Neutrophil (primary cell): ENCODE data around the gene PUM1.
A peak's percentile ranks its signal among the peaks of the same experiment; 100 is the strongest.

Experiments used
- H3K27ac ChIP-seq: fragments of 200-600 bp; sonication (generic); 2 replicates; pipeline ENCODE4 v1.5.1; 2016; ENCODE audit warnings: mild to moderate bottlenecking, moderate library complexity
- H3K27me3 ChIP-seq: fragments of 200-600 bp; sonication (generic); 2 replicates; pipeline ENCODE4 v1.6.0; 2016; ENCODE audit warnings: mild to moderate bottlenecking
- H3K36me3 ChIP-seq: fragments of 200-600 bp; sonication (generic); 2 replicates; pipeline ENCODE4 v1.5.1; 2017
- H3K4me1 ChIP-seq, 2 experiments: fragments of 200-600 bp in 1 of 2; sonication (generic) in 1 of 2; 1 replicate in 1 of 2; 2 replicates in 1 of 2; pipeline versions ENCODE4 v1.5.1 to v1.6.1; 2013 to 2016; ENCODE audit warnings: low read depth in 1 of 2, low read length in 1 of 2, mild to moderate bottlenecking in 1 of 2, moderate library complexity in 1 of 2; ENCODE audit not compliant: control insufficient read depth in 1 of 2, insufficient read depth in 1 of 2
- H3K4me3 ChIP-seq, 2 experiments: fragments of 200-600 bp in 1 of 2; sonication (generic) in 1 of 2; 1 replicate in 1 of 2; 2 replicates in 1 of 2; pipeline ENCODE4 v1.5.1; 2013 to 2016; ENCODE audit warnings: low read depth in 1 of 2, low read length in 1 of 2, mild to moderate bottlenecking in 1 of 2, moderate library complexity in 1 of 2
- H3K9me3 ChIP-seq: fragments of 200-600 bp; sonication (generic); 2 replicates; pipeline ENCODE4 v1.5.1; 2016
- CTCF ChIP-seq: fragments of 200-600 bp; sonication (generic); IDR thresholded peaks from 2 replicates; pipeline ENCODE4 v1.5.1; 2016; ENCODE audit warnings: antibody characterized with exemption

PUM1 gene

DNA sequence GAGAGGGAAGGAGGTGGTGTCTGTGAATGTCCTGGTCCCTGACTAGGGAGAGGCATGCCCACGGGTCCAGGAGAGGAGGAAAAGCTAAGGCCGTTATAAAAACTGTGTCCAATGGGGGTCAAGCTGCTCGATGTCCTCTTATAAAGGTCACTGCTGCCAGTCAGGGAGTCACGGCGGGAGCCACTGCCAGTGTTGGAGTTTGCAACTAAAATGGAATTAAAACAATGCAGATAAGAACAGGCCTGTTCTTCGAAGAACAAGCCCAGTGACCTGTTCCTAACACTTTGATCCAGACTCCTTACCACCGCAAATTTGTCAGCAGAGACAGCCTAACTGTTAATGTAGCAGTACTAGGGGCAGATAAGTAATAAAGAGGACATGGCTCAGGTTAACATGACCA is 100.8 kb downstream of the PUM1 start:
- Histone ChIP-seq H3K9me3 (no peaks in the 10 kb centered on the region), H3K4me3 (no peak overlapping the region), H3K4me1 (peaks cover 3 to 4% of the 10 kb centered on the region in 2 experiments), H3K27me3 (no peaks in the 10 kb centered on the region), H3K27ac (no peak overlapping the region), H3K36me3 (peaks cover 72% of the 10 kb centered on the region)
- TF ChIP-seq CTCF, result no peak

DNA sequence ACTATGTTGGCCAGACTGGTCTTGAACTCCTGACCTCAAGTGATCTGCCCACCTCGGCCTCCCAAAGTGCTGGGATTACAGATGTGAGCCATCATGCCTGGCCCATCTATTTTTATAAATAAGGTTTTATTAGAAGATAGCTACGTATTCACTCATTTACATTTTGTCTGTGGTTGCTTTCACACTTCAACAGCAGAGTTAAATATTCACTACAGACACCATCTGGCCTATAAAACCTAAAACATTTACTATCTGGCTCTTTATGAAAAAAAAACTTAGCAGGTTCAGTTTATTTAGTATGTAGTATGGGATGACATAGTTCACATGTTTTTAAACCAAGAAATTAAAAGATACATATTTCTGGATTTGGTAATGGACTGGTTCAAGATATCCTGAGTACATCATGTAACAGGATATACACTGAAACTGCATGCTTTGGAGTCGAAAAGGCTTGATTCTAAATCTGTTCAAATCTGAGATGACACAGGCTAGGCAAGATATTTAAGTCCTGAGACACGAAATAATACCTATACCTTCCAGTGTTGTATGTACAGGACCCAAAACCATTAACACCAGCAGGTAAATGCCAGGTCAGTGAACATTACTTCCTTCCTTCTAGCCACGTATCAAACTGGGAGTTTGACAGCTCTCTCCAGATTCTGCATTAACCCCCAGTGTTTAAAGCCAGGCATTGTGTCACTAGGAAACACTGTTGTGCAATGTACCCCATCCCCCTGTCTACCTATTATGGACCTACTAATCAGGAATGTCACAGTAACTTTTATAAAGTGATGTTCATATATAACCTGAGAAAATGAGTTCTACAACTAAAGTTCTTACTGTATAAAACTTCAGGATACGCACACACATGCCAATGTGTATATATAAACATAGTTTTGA is 102.7 kb downstream of the PUM1 start:
- TF ChIP-seq CTCF, result no peak
- H3K27me3 ChIP-seq, result no peaks in the 10 kb centered on the region
- peaks cover 67% of the 10 kb centered on the region for H3K36me3 ChIP-seq
- no peak overlapping the region for H3K4me3 ChIP-seq
- peaks cover 0 to 4% of the 10 kb centered on the region in 2 experiments for H3K4me1 ChIP-seq
- H3K27ac ChIP-seq, result peak overlapping the region; percentile 15
- no peaks in the 10 kb centered on the region for H3K9me3 ChIP-seq

GRCh38 chr1:30957560-30958222 is 107.8 kb downstream of the PUM1 start:
- no peak overlapping the region for H3K27ac ChIP-seq
- no peaks in the 10 kb centered on the region for H3K9me3 ChIP-seq
- H3K36me3 ChIP-seq, result peaks cover 50% of the 10 kb centered on the region
- H3K4me1 ChIP-seq, result no peaks in the 10 kb centered on the region
- no peaks in the 10 kb centered on the region for H3K27me3 ChIP-seq
- no peak for TF ChIP-seq CTCF
- H3K4me3 ChIP-seq, result no peak overlapping the region

GRCh38 chr1:30955448-30956015 is 110.0 kb downstream of the PUM1 start:
- H3K27me3 ChIP-seq, result no peaks in the 10 kb centered on the region
- TF ChIP-seq CTCF, result no peak
- H3K4me1 ChIP-seq, result no peaks in the 10 kb centered on the region
- peaks cover 61% of the 10 kb centered on the region for H3K36me3 ChIP-seq
- H3K9me3 ChIP-seq, result no peaks in the 10 kb centered on the region
- H3K4me3 ChIP-seq, result no peak overlapping the region
- H3K27ac ChIP-seq, result no peak overlapping the region

- TF ChIP-seq CTCF, result no peak
- H3K27me3 ChIP-seq, result no peaks in the 10 kb centered on the region
- H3K36me3 ChIP-seq, result peaks cover 74% of the 10 kb centered on the region
These were observed 111.8 kb downstream of the PUM1 start for GRCh38 chr1:30953685-30954084.

More at GRCh38 chr1:30953685-30954084, 111.8 kb downstream of the PUM1 start:
- no peaks in the 10 kb centered on the region for H3K9me3 ChIP-seq
- no peak overlapping the region for H3K4me3 ChIP-seq
- H3K4me1 ChIP-seq, result no peaks in the 10 kb centered on the region
- no peak overlapping the region for H3K27ac ChIP-seq
